Endothelial cell of hepatic sinusoid (primary cell): Measurements from ENCODE around the gene UPF1.
"Not testable (repeated sequence)": the region's sequence is repeated elsewhere in the genome, so short reads cannot be mapped to it uniquely, and the experiment has no call there.

Experiments used
- in situ Hi-C: cut with HindIII; loops from 2 replicates; pipeline ENCODE4 v1.10.0; 2017; ENCODE audit warnings: low sequenced_read_pairs

UPF1 gene

DNA sequence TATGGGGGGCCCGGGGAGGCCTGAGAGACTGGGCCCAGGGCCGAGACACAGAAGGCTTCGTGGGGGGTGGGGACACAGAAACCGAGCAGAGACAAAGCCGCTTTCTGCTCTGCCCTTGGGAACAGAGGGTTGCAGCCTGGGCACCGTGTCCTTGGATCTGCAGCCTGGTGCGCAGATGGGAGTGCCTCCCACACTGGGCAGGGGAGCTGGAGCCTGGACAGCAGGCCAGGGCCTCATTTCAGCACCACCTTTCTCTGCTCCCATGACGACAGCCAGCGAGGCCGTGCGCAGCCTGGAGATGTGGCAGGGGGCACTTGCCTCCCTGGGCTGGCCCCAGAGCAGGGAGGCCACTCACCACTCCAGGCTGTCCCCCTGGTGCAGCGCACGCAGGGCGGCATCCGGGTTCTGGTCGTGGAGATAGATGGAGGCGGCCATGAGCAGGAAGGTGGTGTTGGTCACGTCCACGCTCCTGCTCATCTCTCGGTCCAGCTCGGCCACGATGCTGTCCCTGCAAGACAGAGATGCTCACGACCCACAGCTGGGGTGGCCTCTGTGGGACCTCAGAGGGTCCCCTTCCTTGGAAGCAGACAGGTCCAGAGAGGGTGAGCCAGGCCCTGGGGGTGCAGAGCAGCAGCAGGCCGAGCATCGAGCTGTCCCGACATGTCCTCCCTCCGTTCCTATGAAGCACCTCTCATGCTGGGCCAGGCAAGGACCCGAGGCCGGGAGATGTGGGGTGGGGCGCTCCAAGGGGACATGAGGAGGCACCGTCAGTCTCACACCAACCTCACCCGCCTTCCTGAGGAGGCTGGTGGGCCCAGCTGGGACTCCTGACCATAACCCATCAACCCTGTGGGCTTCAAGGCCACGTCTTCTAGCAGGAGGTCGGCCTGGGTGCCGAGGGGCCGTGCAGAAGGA, 75.1 kb downstream of the UPF1 start:
- in situ Hi-C loops, result no loop called here

GRCh38 chr19:18908917-18909619, 77.3 kb downstream of the UPF1 start:
- in situ Hi-C loops, result no loop called here

DNA sequence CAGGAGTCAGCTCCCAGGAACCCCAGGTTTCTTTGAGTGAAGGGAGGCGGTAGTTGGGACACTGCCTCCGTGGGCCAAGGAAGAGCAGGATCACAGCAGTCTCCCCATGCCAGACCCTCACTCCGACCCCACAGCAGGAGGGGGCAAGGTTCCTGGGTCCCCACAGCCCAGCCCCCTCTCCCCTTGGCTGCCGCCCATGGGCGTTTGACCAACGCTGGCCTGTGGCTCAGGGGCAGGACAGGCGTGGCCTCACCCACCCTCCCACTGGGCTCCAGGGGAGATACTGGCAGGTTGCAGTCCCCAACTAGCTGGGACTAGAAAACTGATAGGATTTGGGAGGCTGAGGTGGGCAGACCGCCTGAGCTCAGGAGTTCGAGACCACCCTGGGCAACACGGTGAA, 78.3 kb downstream of the UPF1 start:
- in situ Hi-C loops, result no loop called here

GRCh38 chr19:18910801-18911436, 79.2 kb downstream of the UPF1 start:
- in situ Hi-C loops, result no loop called here

- in situ Hi-C loops, result no loop called here
Measured at GRCh38 chr19:18912933-18913332, 81.2 kb downstream of the UPF1 start.

DNA sequence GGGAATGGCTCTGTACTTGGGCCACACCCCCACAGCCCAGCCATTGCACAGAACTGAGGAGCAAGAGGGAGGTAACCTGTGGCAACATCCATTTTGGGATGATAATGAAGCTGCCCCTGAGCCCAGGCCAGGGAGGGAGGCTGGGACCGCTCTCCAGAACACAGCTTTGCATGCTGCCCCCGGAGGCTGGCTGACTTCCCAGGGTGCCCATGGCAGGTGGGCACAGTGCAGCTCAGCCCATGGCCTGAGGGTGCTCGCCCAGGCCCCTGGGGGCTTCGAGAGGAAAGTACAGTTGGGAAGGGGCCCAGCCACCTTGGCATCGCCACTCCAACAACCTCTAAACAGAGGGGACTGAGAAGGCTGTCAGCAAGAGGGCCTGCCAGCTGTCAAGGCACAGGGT, 81.7 kb downstream of the UPF1 start:
- in situ Hi-C loops, result no loop called here

GRCh38 chr19:18915639-18916038, 83.9 kb downstream of the UPF1 start:
- in situ Hi-C loops, result no loop called here

DNA sequence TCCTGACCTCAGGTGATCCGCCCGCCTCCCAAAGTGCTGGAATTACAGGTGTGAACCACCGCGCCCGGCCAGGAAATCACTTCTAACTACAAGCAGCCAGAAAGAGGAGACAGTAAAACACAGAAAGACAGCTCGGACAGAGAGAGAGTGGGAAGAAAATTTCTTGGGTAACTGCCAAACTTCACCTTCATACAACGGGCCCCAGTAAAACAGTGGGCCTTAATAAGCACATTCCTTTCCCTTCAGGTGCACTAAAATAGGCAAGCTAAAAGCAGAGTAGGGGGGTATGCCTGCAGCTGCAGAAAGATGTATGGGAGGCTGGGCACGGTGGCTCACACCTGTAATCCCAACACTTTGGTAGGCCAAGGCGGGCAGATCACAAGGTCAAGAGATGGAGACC, 85.8 kb downstream of the UPF1 start:
- in situ Hi-C loops, result not testable (repeated sequence)
